ENCODE measurements around the gene GAS7.

Gene GAS7

DNA sequence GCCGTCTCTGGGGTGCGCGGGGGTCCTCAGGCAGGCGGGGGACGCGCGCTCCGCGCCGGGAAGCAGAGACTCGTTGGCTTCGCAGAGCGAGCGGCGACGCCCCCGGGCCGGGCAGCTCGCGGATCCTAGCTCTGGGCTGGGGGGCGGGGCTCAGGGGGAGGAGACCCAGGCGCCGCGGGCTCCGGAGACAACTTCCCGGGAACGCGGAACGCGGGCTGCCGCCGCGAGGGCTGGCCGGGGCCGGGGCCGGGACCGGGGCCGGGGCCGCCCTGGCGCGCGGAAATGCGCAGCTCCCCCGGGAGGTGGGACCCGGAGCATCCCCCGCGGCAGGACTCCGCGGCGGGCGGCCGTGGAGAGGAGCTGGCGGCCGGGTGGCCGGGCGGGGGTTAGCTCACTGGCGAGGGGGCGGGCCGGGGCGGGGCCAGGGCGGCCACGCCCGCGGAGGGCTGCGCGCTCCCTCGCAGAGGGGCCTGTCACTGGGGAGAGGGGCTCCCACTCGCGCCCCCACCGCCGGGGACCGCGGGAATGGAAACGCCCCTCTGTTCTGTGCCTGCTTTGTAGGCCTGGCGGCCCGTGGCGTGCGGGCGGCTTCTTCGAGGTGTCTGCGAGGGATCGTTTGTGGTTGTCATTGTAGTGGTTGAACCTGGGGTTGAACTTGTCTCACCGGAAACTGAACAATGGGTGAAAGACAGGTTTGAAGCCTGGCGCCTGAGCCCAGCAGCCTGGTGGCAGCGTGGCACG lies at the start of gene GAS7:
GAS7 (minus strand) TSS at position 98 of the 741 bp plus-strand sequence.
- DNase-seq (ENCODE audit: low spot score): no peak

DNA sequence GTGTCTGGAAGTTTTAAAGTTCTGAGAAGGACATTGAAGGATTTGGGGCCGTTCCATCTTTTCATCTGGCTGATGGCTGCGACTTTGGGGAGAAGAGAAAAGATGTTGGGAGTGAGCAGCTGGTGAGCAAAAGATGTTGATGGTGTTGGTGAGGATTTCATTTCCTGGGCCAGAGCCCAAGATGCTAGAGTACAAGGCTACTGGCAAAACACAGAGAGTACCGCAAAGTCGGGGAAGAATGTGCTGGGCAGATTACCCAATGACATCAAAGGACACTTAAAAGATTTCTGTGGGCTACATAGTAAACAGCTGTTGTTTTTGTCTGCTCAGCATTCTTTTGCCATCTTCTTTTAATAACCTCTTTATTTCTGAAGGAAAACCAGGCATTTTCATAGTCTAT lies 49.4 kb upstream of the GAS7 start:
- no peak for DNase-seq (ENCODE audit: low spot score)

DNA sequence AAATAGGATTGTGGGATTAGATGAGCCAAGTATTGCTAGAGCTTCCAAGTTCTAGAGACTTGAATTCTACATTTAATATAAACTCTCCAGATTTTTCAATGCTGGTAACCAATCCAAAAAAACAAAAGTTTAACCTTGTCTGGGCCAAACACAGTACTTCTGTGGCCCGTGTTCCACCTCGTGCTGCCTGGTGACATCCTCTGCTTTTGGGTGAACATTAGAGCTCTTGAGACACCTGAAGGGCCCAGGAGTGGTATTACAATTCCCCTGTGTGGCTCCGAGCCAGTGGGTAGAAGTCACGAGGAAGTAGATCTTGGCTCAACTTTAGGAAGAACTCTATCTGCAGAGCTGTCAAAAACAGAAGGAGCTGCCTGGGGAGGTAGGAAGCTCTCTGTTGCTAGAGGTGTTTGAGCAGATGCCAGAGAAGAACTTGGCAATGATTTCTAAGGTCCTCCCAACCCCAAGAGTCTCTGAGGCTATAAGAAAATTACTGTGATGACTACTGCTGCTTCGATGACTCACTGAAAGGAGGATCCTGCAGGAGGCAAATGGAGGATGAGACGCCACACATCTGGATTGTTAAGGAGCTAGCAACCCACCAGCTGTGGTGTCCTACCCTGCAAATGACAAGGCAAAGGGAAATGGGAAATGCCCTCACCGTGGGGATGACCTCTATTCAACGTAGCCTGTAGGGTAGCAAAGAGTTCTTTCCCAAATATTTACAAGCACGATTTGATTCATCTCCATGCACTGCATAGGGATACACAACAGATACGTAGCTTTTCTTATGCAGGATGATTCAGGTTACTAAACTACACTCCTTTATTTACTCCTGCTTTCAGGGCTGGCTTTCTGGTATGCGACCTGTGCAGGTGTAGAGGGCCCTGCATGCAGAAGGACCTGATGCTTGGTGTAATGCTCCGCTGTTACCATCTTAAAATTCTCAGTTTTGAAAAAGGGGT lies 45.8 kb upstream of the GAS7 start:
- DNase-seq (ENCODE audit: low spot score): peak; percentile 29

DNA sequence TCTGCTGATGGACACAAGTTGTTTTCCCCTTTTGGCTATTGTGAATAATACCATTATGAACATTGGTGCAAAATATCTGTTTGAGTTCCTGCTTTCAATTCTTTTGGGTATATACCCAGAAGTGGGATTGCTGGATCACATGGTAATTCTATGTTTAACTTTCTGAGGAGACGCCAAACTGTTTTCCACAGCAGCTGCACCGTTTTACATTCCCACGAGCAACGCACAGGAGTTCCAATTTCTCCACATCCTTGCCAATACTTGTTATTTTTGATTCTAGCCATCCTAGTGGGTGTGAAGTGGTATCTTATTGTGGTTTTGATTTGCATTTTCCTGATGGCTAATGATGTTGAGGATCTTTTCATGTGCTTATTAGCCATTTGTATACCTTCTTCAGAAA lies 43.4 kb upstream of the GAS7 start:
- DNase-seq (ENCODE audit: low spot score): no peak

DNA sequence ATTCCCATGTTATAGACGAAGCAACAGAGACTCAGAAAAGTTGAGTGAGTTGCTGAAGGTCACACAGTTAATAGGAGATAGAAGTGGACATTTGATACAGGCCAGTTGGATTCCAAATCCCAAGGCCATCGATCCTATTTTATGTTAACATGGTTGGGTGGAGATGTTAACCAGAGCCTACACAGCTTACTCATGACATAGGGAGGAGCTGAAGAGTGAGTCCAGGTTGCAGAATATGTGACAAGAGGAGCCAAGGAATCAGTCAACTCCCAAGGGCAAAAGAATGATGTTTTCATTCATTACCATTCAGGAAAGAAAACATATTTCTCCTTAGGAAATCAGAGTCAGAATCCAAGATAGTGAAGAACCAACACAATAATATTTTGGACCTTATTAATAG lies 40.3 kb upstream of the GAS7 start:
- DNase-seq (ENCODE audit: low spot score): no peak

DNA sequence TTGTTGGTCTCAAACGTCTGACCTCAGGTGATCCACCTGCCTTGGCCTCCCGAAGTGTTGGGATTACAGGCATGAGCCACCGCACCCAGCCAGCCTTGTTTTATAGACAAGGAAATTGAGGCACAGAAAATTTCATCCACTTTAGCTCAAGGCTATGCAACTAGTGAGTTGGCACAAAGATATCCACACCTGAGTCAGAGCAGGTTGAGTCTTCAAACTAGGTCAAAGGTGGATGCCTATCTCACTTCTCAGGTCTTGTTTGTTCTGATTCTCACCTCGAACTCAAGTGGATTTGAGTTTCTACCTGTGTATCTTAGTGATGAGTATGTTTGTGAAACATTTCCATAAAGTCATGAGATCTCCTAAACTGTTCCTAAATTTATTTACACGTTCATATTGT lies 35.6 kb upstream of the GAS7 start:
- DNase-seq (ENCODE audit: low spot score): no peak

DNA sequence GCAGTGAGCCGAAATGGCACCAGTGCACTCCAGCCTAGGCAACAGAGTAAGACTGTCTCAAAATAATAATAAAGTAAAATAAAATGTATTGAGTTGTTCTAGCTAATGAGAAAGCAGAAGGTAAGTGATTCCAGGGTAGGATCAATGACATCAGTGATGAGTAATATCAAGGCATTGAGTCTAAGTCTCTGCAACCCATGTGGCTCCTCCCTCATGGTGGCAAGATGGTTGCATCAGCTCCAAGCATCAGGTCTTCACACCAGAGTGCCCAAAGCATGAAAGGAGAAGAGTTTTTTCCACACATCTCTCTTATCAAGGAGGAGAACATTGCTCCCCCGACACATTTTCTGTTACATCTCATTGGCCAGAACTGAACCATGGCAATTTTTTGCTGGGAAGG lies 34.8 kb upstream of the GAS7 start:
- no peak for DNase-seq (ENCODE audit: low spot score)

DNA sequence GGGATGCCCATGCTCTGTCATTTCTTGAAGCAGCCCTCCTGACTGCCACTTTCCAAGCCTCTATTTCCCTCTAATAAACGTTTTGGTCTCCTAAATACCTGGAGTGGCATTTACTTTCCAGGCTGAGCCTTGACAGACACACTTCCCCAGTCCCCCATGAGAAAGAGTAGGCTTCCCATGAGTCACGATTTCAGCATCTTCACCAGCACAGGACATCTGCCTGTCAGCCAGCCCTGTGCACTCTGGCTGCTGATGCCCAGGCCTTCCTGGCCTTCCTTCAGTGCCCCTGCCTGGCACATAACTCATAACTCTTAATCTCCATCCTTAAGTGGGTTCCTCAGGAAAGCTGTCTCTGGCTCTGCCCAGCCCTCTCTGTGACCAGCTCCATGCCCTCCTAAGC lies 30.8 kb upstream of the GAS7 start:
- no peak for DNase-seq (ENCODE audit: low spot score)

DNA sequence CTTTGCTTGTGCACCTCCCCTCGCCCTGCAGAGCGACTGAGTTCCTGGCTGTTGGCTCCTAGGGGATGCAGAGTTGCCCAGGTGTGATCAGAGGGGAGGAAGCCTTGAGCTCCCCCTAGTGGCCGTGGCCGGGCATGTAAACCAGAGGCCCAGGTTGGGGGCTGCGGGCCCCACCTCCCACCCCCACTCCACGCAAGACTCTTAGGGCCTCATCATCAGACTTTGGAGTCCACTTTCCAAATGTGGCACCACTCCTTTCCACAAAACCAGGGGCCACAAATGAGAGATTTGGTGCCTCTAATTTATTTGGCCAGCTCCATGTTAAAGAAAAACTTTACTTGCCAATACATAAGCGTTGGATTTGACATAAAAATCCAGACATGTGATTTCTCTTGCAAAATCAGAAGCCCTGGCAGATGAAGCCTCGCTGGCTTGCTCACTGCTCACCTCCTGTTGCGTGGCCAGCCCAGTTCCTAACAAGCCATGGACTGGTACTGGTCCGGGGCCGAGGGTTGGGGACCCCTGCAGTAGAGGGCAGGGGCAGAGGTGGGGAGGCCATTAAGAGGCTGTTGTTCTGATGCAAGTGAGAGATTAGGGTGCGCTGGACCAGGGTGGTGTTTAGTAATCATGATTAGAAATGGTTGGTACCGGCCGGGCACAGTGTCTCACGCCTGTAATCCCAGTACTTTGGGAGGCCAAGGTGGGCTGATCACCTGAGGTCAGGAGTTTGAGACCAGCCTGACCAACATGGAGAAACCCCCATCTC lies 28.7 kb upstream of the GAS7 start:
- DNase-seq (ENCODE audit: low spot score): peak; percentile 15

DNA sequence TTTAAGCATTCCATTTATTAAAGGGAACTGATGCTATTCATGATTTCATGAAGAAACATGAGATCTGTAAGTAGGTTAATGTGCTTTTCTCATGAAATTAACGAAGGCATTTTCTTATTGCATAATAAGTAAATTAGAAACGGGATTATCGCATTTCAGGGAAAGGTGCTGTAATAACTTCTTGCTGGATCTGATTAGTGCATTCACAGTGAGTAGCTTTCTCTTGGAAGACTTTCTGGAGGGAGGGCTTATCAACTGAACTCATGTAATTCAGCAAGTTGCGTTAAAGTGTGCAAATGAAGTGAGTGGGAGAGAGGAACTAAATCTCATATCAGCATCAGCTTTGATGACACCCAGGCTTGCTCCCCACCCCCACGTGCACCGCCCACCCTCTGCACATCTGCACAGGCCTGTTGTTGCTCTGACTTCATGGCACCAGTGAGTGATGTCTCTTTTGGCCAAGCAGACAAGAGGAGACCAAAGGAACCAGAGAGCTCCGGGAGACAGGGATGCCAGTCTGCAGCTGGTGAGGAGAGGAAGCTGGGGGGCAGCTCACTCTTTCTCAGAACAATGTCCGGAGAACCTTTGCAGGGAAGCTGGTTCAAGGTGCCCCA lies 26.3 kb upstream of the GAS7 start:
- no peak for DNase-seq (ENCODE audit: low spot score)

DNA sequence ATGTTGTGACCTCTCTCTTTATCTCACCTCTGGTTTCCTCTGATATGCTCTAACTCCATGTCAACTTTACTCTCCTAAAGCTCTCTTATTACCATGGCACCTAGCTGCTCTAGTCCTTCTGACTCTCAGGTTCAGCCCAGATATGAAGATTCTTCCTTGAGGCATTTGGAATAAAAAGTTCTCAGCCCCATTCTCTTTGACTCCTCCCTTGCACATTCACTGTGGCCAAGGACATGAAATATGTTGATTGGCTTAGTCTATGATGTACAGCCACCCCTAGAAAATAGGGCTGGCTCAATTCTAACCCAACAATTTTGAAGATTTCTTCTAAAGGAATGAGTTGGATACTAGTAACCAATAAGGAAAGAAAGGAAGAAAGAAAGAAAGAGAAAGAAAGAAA lies 20.8 kb upstream of the GAS7 start:
- no peak for DNase-seq (ENCODE audit: low spot score)

DNA sequence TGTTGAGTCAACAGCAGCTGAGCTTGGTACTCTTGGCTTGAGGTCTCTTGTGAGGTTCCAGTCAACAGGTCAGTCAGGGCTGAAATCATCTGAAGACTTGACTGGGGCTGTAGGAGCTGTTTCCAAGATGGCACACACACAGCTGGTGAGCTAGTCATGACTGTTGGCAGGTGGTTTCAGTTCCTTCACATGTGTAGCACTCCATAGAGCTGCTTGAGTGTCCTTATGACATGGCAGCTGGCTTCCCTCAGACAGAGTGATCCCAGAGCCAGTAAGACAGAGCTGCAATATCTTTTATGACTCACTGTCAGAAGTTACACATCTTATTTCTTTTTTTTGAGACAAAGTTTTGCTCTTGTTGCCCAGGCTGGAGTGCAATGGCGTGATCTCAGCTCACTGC lies 19.5 kb upstream of the GAS7 start:
- DNase-seq (ENCODE audit: low spot score): peak; percentile 2

DNA sequence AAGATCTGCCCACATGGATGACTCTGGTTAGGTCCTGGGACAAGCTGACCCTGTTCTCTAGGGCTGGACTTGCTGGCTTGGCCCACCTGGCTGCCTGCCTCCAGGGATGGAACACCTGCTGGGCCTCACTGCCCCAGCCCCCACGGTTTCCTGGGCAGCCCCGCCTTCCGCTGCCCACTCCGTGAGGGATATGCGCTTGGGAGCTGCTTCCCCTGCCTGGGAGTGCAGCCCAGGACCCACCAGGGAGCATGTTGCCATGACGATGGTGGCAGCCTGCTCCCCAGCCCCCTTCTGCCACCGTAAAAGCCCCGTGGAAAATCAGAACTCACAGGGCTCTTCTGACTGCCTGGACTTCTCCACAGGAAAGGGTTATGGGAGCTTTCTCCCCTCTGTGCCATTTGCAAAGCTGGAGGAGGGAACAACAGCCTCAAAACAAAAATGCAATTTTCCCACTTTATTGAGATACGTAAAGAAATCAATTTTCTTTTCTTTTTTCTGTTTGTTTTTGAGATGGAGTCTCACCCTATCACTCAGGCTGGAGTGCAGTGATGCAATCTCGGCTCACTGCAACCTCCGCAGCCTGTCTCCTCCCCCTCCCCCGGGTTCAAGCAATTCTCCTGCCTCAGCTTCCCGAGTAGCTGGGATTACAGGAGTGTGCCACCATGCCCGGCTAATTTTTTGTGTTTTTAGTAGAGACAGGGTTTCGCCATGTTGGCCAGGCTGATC lies 18.0 kb upstream of the GAS7 start:
- no peak for DNase-seq (ENCODE audit: low spot score)

DNA sequence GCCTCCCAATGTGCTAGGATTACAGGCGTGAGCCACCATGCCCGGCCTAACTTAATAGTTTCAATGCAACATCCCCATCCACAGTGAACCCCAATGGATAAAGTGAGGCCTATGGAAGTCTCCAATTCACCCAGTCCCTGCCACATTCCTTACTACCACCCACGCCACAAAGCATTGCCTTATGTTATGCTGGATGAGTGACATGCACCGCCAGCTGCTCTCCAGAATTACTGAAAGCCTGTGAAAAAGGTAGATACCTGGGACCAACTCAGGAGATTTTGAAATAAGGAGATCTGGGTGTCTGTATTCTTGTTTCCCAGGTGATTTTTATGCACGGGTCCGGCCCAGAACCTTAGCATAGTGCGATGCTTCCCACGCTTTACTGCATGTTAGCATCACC lies 16.9 kb upstream of the GAS7 start:
- DNase-seq (ENCODE audit: low spot score): no peak

DNA sequence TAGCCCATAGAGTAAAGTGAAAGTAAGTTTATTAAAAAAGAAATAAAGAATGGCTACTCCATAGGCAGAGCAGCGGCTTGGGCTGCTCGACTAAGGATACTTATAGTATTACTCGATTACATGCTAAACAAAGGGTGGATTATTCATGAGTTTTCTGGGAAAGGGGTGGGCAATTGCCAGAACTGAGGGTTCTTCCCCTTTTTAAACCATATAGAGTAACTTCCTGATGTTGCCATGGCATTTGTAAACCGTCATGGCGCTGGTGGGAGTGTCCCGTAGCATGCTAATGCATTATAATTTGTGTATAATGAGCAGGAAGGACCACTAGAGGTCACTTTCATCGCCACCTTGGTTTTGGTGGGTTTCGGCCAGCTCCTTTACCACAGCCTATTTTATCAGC lies 13.3 kb upstream of the GAS7 start:
- DNase-seq (ENCODE audit: low spot score): no peak

DNA sequence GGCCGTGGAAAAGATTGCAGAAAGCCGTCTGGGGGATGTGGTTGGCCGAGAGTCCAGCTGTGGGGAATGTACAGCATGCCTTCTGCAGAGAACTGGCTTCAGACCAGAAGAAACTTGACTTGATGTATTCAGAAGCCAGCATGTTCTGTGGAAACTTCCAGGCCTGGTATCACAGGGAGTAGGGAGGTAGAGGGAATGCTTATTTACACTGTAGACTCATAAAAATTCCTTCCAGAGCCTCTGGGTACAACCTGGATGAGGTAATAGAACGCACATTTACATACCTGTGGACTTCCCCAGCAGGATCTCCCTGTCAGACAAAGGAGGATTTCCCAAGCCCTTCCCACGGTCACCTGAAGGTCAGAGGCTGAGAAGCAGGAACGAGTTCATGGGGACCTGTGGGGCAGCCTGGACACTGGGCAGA lies 11.8 kb upstream of the GAS7 start:
- DNase-seq (ENCODE audit: low spot score): no peak

DNA sequence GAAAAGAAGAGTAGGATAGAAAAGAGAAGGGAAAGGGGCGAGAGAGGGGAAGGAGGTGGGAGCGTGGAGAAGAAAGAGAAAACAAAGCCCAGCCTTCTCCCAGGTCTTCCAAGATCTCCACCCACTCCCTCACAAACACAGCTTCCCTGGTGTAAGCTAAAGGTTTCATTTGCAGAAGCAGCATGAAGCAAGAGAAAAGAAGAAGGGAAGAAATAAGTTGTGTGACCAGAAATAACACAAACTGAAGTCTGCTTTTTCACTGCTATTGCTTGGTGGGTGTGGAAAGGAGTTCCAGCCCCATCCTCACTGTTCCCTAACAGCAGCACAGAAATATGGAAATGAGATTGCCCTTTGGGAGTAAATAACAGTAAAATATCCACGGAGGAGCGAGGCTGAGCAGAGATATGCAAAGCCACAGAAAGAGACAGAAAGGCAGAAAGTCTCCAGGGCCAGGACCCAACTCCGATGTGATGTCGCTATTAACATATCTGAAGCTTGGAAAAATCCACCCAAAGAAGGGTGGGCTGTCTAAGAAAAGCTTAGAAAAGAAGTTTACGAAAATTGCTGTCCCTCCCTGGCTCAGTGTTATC lies 10.3 kb upstream of the GAS7 start:
- no peak for DNase-seq (ENCODE audit: low spot score)

DNA sequence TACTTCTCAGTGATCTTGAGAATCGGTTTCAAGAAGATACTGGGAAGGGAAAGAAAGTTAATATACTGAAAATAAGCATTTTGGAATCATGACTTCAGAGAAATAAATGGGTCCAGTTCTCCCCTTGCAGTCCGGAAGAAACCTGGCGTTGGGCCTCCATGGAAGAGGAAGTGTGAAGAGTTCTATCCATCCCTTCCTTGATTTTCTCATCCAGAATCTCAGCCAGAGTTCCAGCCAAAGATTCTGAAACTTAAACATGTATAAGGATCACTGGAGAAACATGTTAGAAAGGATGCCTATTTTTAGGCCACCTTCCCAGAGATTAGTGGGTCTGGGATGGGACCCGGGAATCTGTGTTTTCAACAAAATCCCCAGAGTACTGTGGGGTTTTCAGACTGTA lies 8.7 kb upstream of the GAS7 start:
- DNase-seq (ENCODE audit: low spot score): no peak

DNA sequence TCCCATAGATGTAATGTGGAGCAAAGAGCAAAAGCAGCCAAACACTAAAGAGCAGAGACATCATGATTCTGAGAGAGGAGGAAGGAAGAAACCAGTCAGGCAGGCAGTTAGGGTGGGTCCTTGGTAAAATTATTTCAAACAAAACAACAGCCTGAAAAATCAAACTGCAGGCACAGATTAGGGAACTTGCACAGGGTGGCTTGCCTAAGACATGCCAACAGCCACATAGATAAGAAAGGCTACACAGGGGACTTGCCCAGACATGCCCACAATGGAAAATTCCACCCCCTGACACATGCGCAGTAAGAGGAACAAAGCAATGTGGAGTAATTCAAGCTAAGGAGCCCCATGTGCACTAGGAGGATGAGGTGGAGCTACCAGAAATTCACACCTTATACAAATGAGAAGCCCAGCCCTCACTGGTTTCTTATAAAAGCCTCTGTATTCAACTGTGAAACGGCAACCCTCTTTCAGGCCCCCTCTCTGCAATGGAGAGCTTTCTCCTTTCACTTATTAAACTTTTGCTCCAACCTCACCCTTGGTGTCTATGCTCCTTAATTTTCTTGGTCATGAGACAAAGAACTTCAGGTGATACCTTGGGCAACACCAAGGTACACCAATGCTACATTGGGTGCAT lies 7.3 kb upstream of the GAS7 start:
- DNase-seq (ENCODE audit: low spot score): no peak

DNA sequence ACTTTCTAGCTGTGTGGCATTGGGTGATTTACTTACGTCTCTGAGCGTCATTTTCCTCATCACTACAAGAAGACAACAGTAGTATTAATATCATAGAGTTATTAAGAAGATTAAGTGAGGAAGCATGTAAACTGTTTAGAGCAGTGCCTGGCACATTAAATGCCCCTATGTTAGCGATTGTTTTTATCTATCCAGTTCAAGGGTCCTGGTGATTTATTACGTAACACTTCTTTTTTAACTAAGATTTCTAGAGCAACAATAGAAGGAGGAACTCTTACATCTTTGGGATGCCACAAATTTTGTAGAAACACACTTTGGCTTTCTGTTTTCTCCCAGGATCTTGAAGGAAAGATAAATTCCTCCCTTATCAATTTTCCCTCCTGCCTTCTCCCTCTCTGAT lies 3.3 kb upstream of the GAS7 start:
- no peak for DNase-seq (ENCODE audit: low spot score)

DNA sequence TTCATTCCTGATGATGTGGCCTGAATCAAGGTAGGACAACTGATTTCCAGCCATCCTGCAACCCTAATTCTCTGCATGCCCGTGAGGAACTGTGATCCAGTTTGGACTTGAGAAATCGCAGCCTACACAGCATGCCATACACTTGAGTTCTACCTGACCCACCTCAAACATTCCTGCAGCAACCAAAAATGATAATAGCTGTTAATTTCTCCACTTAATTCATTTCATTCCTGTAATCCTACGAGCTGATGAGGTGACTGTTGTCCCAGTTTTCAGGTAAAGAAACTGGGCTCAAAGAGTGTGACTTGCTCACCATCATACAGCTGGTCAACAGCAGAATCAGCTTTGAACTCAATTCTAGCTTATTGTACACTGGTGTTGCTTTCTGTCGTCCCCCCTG lies 2.2 kb upstream of the GAS7 start:
- DNase-seq (ENCODE audit: low spot score): no peak

Measured in RKO (cell line).